Measurements from ENCODE around the gene WDFY4.

DNA sequence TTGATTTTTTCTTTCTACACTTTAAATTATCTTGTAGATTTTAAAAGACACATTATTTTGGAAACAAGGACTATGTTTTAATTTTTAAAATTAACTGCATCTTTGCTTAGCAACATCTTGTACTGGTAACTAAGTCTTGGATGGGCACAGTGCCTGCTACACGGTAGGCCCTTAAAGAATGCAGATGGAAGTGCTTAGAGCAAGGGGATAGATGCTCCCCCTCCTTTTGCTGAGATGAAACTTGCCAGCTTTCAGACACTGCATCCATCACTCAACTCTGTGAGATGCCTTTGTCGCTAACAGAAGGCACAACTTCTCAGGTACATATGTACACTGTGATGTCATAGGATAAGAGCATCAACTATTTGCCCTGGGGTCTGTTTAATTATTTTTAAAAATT lies 151.1 kb downstream of the WDFY4 start:
- TF ChIP-seq CTCF (conservative IDR thresholded peaks at IDR 0.05) (no peak), ZFX (IDR thresholded peaks at IDR 0.05) (no peak)

Data from C4-2B (cell line).